Fibroblast of skin of scalp (primary cell): Measurements from ENCODE around the gene CRPPA.
"Not testable (repeated sequence)": the region's sequence is repeated elsewhere in the genome, so short reads cannot be mapped to it uniquely, and the experiment has no call there.

ENCODE experiments used
- DNase-seq: peaks from one replicate; pipeline ENCODE4 v3.0.0-alpha.2; 2013

CRPPA gene

DNA sequence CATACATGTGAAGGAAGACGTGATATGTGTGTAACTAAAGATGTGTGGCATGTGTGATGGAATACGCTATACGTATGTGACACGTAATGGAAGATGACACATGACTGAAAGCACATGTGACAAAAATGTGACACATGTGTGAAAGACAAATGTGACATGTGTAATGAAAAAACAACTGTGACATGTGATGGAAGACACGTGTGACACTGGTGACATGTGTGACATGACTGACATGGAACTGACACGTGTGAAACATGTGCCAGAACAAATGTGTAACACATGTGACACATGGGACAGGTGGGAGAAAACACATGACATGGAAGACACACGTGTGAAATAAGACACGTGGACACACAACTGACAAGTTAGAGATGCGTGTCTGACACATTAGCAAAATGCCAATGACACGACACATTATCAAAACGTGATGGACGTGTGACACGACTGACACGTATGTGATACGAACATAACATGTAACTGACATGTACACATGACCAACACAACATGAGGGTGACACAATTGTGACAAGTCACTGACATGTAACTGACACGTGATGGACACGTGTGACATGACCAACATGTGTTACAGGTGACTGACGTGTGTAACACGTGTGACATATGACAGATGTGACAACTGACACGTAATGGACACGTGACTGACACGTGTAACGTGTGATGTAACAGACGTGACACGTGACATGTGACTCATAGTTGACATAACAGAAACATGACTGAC, 24.4 kb downstream of the CRPPA start:
- no peak for DNase-seq

DNA sequence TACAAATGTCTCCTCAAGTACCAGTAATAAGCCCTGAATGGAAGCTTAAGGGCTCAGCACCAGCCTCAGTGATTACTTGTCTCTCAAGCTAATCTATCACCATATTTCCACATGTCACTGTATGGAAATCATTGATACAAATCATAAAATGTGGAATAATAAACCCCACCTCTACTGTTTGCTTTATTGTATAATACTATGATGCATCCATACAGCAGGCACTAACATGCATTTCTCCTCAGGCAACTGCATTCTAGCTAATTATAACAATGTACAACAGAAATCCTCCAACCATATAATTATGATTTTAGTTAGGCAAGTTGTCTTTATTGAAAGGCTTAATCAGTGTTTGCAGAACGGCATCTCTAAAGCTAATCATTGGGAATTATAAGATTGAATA, 26.2 kb downstream of the CRPPA start:
- DNase-seq = no peak

DNA sequence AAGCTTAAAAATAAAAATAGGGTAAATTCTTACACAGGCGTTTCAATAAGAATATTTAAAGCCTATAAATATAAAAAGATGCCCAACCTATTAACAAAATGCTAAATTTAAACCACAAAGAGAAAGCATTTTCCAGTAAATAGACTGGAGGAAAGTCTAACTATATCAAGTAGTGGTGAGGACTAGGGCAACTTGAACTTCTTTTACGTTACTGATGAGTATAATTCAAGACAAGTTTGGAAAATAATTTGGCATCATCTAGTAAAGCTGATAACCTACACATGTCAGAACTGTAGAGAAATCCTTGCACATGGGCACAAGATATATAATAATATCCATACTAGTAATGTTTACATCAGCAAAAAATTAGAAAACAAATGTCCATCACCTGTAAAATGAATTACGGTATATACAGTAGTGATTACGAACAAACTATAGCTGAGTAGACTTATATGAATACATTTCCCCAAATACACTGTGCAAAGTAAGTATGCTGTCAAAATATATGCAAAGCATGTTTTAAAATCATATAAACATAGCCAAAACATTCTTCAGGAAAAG, 27.4 kb downstream of the CRPPA start:
- DNase-seq = no peak

DNA sequence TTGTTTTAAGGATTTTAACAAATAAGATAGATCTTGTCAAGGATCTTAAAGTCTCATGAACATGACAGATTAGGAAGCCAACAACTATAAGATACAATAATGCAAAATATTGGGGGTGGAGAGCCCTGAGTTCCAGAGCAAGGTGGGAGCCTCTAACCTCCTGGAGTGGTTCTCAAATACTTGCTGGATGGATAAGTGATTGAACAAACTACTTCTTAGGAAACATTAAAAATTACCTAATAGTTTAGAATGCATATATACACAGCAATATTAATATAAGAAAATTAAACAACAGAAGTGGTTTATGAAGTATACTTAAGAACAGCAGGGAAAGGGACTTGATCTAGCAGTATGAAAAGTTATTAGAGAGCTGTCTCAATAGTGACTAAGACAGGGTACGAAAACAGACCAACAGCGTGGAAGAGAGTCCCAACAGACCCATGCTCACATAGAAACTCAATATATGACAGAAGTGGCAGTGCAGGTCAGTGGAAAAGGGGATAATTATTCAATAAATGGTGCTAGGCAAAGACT, 28.3 kb downstream of the CRPPA start:
- no peak for DNase-seq

DNA sequence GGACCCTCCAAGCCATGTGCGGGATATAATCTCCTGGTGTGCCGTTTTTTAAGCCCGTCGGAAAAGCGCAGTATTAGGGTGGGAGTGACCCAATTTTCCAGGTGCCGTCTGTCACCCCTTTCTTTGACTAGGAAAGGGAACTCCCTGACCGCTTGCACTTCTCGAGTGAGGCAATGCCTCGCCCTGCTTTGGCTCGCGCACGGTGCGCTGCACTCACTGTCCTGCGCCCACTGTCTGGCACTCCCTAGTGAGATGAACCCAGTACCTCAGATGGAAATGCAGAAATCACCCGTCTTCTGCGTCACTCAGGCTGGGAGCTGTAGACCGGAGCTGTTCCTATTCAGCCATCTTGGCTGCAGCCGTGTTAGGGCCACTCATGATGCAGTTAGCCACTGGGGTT, 37.6 kb downstream of the CRPPA start:
- not testable (repeated sequence) for DNase-seq

DNA sequence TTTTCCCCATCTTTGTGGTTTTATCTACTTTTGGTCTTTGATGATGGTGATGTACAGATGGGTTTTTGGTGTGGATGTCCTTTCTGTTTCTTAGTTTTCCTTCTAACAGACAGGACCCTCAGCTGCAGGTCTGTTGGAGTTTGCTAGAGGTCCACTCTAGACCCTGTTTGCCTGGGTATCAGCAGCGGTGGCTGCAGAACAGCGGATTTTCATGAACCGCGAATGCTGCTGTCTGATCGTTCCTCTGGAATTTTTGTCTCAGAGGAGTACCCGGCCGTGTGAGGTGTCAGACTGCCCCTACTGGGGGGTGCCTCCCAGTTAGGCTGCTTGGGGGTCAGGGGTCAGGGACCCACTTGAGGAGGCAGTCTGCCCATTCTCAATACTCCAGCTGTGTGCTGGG, 38.2 kb downstream of the CRPPA start:
- not testable (repeated sequence) for DNase-seq
